SK-N-SH (cell line): ENCODE results near the gene COQ8B. TPM values are rescaled to one million over a fixed set of nuclear protein-coding genes. Genes with fewer than 3 reads are reported as not detected.

Experiments used
- CTCF ChIA-PET: fragments of 300-600, 350-600 bp; formaldehyde crosslinking; extraction: SDS; loops from one replicate; lab custom pipeline; 2021; lab: Yijun Ruan, JAX
- POLR2A ChIA-PET: fragments of 350-600 bp; sonication (Branson Sonifier 250); formaldehyde crosslinking; extraction: SDS; loops from one replicate; lab custom pipeline; 2020; ENCODE audit warnings: antibody characterized with exemption, inconsistent platforms; lab: Yijun Ruan, JAX
- DNase-seq: peaks from one replicate; pipeline ENCODE4 v3.0.0; 2012
- H2AFZ ChIP-seq: fragments of 200-600 bp; sonication (generic); 2 replicates; pipeline ENCODE4 v1.8.1; 2016; ENCODE audit warnings: antibody characterized with exemption, mild to moderate bottlenecking, low read depth
- H3F3A ChIP-seq: fragments of 200-600 bp; sonication (generic); replicated peaks from 2 replicates; pipeline ENCODE3; 2016; ENCODE audit warnings: antibody characterized with exemption, mild to moderate bottlenecking; ENCODE audit not compliant: insufficient read depth
- H3K27ac ChIP-seq, 2 experiments: fragments of 200-500 bp in 1 of 2; fragments of 200-600 bp in 1 of 2; sonication (Bioruptor generic) in 1 of 2; sonication (generic), shearing (Covaris generic) in 1 of 2; 2 replicates each; pipeline versions ENCODE4 v1.5.1 to v1.6.1; 2014 to 2016; ENCODE audit warnings: low read depth in 2 of 2, inconsistent platforms in 1 of 2, low read length in 1 of 2, mild to moderate bottlenecking in 1 of 2, mixed read lengths in 1 of 2
- H3K27me3 ChIP-seq: fragments of 200-600 bp; sonication (generic), shearing (Covaris generic); 2 replicates; pipeline ENCODE4 v1.6.1; 2016; ENCODE audit warnings: mixed run types; ENCODE audit not compliant: insufficient read depth
- H3K36me3 ChIP-seq, 2 experiments: fragments of 200-500 bp in 1 of 2; fragments of 200-600 bp in 1 of 2; sonication (Bioruptor generic) in 1 of 2; sonication (generic) in 1 of 2; replicated peaks in 1 of 2; 2 replicates each; pipeline versions ENCODE3 to v1.5.1; 2014 to 2016; ENCODE audit warnings: low read length in 1 of 2, mild to moderate bottlenecking in 1 of 2; ENCODE audit not compliant: insufficient read depth in 2 of 2, control insufficient read depth in 1 of 2
- H3K4me1 ChIP-seq, 2 experiments: fragments of 200-500 bp in 1 of 2; fragments of 200-600 bp in 1 of 2; sonication (Bioruptor generic) in 1 of 2; sonication (generic), shearing (Covaris generic) in 1 of 2; 2 replicates each; pipeline versions ENCODE4 v1.5.1 to v1.6.1; 2014 to 2016; ENCODE audit warnings: low read depth in 1 of 2, low read length in 1 of 2, mixed run types in 1 of 2; ENCODE audit not compliant: insufficient read depth in 2 of 2, control insufficient read depth in 1 of 2
- H3K4me2 ChIP-seq: fragments of 200-600 bp; sonication (generic), shearing (Covaris generic); 2 replicates; pipeline ENCODE4 v1.6.1; 2017; ENCODE audit warnings: mixed run types
- H3K4me3 ChIP-seq, 2 experiments: fragments of 200-500 bp in 1 of 2; fragments of 200-600 bp in 1 of 2; sonication (Bioruptor generic) in 1 of 2; sonication (generic), shearing (Covaris generic) in 1 of 2; 2 replicates each; pipeline versions ENCODE4 v1.5.1 to v1.8.1; 2014 to 2016; ENCODE audit warnings: low read depth in 2 of 2, inconsistent platforms in 1 of 2, low read length in 1 of 2, mild to moderate bottlenecking in 1 of 2, mixed read lengths in 1 of 2, moderate library complexity in 1 of 2
- H3K79me2 ChIP-seq: fragments of 200-600 bp; sonication (generic); 2 replicates; pipeline ENCODE4 v1.8.1; 2017; ENCODE audit warnings: mild to moderate bottlenecking; ENCODE audit not compliant: insufficient read depth
- H3K9ac ChIP-seq: fragments of 200-600 bp; sonication (generic); 2 replicates; pipeline ENCODE4 v1.6.1; 2017; ENCODE audit warnings: mixed run types
- H3K9me2 ChIP-seq: fragments of 200-600 bp; sonication (generic); 2 replicates; pipeline ENCODE4 v1.6.1; 2017; ENCODE audit warnings: mixed run types
- H3K9me3 ChIP-seq: fragments of 200-600 bp; sonication (generic); 2 replicates; pipeline ENCODE4 v1.6.1; 2017; ENCODE audit warnings: mixed run types, mild to moderate bottlenecking, moderate library complexity
- H4K20me1 ChIP-seq: fragments of 200-600 bp; sonication (generic); 2 replicates; pipeline ENCODE4 v1.6.1; 2017; ENCODE audit warnings: mild to moderate bottlenecking, mixed run types; ENCODE audit not compliant: insufficient read depth
- ELF1 ChIP-seq: IDR thresholded peaks from 2 replicates; pipeline ENCODE4 v1.4.0; 2012
- EP300 ChIP-seq, 2 experiments: IDR thresholded peaks; 2 replicates each; pipeline versions ENCODE4 v1.4.0 to v1.6.1; 2012; ENCODE audit warnings: borderline replicate concordance in 1 of 2, low read depth in 1 of 2, low read length in 1 of 2
- EZH2phosphoT487 ChIP-seq: fragments of 200-600 bp; sonication (generic); IDR thresholded peaks from 2 replicates; pipeline ENCODE4 v1.6.1; 2017; ENCODE audit warnings: low read depth, mixed run types, mild to moderate bottlenecking, antibody characterized with exemption, moderate library complexity, borderline replicate concordance
- FOSL2 ChIP-seq: IDR thresholded peaks from 2 replicates; pipeline ENCODE4 v1.4.0; 2012; ENCODE audit warnings: low read depth, mild to moderate bottlenecking, moderate library complexity, borderline replicate concordance
- FOXM1 ChIP-seq: IDR thresholded peaks from 2 replicates; pipeline ENCODE4 v1.4.0; 2012; ENCODE audit warnings: low read depth, mild to moderate bottlenecking
- JUND ChIP-seq: IDR thresholded peaks from 2 replicates; pipeline ENCODE4 v1.4.0; 2012
- MEF2A ChIP-seq: IDR thresholded peaks from 2 replicates; pipeline ENCODE4 v1.4.0; 2012; ENCODE audit warnings: low read depth, borderline replicate concordance
- MXI1 ChIP-seq: IDR thresholded peaks from 2 replicates; pipeline ENCODE4 v1.6.1; 2012; ENCODE audit warnings: mild to moderate bottlenecking, low read depth, low read length, improper control_type of control experiment
- NFIC ChIP-seq: IDR thresholded peaks from 2 replicates; pipeline ENCODE4 v1.4.0; 2012; ENCODE audit warnings: borderline replicate concordance
- NRF1 ChIP-seq: IDR thresholded peaks from 2 replicates; pipeline ENCODE4 v1.6.1; 2012; ENCODE audit warnings: low read depth, mild to moderate bottlenecking, low read length
- POLR2AphosphoS5 ChIP-seq: IDR thresholded peaks from 2 replicates; pipeline ENCODE4 v1.6.1; 2012; ENCODE audit warnings: low read depth, low read length
- SMC3 ChIP-seq: IDR thresholded peaks from 2 replicates; pipeline ENCODE4 v1.6.1; 2012; ENCODE audit warnings: low read depth, low read length, improper control_type of control experiment
- TCF12 ChIP-seq: IDR thresholded peaks from 2 replicates; pipeline ENCODE4 v1.4.0; 2012
- WGBS: methylation state at CpG from one replicate; pipeline ENCODE4 v1.1.6; 2017; ENCODE audit warnings: low lambda C conversion rate; 5-methylcytosine and 5-hydroxymethylcytosine counted together
- polyA plus RNA-seq, 3 experiments: library from polyadenylated mRNA; depleted of rRNA; stranded (reverse); fragments of >200 nt; gene quantifications; 2 replicates each; pipeline ENCODE4 v1.2.3, GENCODE V29; 2012
- TF ChIP-seq, protein P1 (sequence below): IDR thresholded peaks from 2 replicates; pipeline ENCODE4 v1.4.0; 2012; ENCODE audit warnings: low read depth, borderline replicate concordance
- TF ChIP-seq, protein P2 (sequence below): fragments of 200-600 bp; sonication (generic); IDR thresholded peaks from 2 replicates; pipeline ENCODE4 v1.6.1; 2017; ENCODE audit warnings: antibody characterized with exemption, mild to moderate bottlenecking, moderate library complexity
- TF ChIP-seq, protein P3 (sequence below): IDR thresholded peaks from 2 replicates; pipeline ENCODE4 v1.4.0; 2012; ENCODE audit warnings: low read depth, borderline replicate concordance
- TF ChIP-seq, protein P4 (sequence below): IDR thresholded peaks from 2 replicates; pipeline ENCODE4 v1.6.1; 2012; ENCODE audit warnings: mild to moderate bottlenecking, low read depth, low read length, moderate library complexity

COQ8B gene
- polyA plus RNA-seq, 1 of the 3 experiments (the other 2 are of a cell fraction): 43.8 TPM

- H4K20me1 ChIP-seq: peaks cover 5% of the 10 kb centered on the region
- H3K9ac ChIP-seq: no peak overlapping the region
- H3K4me1 ChIP-seq: peaks cover 9 to 18% of the 10 kb centered on the region in 2 experiments; a peak in 2 of 4 replicates
- H3K27me3 ChIP-seq: no peaks in the 10 kb centered on the region
- H3K9me2 ChIP-seq: no peaks in the 10 kb centered on the region
- H3K4me3 ChIP-seq: no peak overlapping the region
- H3F3A ChIP-seq: peaks cover 6% of the 10 kb centered on the region
- no peak for DNase-seq
- H3K4me2 ChIP-seq: no peak overlapping the region
- CTCF ChIA-PET: no interaction called here
- WGBS: 88% methylated on average over 4 of the region's 4 CpGs
- no peak overlapping the region for H2AFZ ChIP-seq
- TF ChIP-seq MXI1: no peak
- no peak for TF ChIP-seq ELF1
- TF ChIP-seq, protein P1, sequence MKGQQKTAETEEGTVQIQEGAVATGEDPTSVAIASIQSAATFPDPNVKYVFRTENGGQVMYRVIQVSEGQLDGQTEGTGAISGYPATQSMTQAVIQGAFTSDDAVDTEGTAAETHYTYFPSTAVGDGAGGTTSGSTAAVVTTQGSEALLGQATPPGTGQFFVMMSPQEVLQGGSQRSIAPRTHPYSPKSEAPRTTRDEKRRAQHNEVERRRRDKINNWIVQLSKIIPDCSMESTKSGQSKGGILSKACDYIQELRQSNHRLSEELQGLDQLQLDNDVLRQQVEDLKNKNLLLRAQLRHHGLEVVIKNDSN: no peak
- TF ChIP-seq, protein P2, sequence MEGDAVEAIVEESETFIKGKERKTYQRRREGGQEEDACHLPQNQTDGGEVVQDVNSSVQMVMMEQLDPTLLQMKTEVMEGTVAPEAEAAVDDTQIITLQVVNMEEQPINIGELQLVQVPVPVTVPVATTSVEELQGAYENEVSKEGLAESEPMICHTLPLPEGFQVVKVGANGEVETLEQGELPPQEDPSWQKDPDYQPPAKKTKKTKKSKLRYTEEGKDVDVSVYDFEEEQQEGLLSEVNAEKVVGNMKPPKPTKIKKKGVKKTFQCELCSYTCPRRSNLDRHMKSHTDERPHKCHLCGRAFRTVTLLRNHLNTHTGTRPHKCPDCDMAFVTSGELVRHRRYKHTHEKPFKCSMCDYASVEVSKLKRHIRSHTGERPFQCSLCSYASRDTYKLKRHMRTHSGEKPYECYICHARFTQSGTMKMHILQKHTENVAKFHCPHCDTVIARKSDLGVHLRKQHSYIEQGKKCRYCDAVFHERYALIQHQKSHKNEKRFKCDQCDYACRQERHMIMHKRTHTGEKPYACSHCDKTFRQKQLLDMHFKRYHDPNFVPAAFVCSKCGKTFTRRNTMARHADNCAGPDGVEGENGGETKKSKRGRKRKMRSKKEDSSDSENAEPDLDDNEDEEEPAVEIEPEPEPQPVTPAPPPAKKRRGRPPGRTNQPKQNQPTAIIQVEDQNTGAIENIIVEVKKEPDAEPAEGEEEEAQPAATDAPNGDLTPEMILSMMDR: no peak
- no peak for TF ChIP-seq SMC3
- TF ChIP-seq EZH2phosphoT487: no peak
- TF ChIP-seq NFIC: no peak
- TF ChIP-seq FOSL2: no peak
- no peak for TF ChIP-seq JUND
- TF ChIP-seq MEF2A: no peak
- TF ChIP-seq, protein P3, sequence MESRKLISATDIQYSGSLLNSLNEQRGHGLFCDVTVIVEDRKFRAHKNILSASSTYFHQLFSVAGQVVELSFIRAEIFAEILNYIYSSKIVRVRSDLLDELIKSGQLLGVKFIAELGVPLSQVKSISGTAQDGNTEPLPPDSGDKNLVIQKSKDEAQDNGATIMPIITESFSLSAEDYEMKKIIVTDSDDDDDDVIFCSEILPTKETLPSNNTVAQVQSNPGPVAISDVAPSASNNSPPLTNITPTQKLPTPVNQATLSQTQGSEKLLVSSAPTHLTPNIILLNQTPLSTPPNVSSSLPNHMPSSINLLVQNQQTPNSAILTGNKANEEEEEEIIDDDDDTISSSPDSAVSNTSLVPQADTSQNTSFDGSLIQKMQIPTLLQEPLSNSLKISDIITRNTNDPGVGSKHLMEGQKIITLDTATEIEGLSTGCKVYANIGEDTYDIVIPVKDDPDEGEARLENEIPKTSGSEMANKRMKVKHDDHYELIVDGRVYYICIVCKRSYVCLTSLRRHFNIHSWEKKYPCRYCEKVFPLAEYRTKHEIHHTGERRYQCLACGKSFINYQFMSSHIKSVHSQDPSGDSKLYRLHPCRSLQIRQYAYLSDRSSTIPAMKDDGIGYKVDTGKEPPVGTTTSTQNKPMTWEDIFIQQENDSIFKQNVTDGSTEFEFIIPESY: no peak
- POLR2A ChIA-PET: no interaction called here
- H3K9me3 ChIP-seq: no peaks in the 10 kb centered on the region
- peaks cover 15% of the 10 kb centered on the region for H3K79me2 ChIP-seq
- H3K27ac ChIP-seq: no peak overlapping the region
- H3K36me3 ChIP-seq: peaks cover 5 to 24% of the 10 kb centered on the region in 2 experiments
Measured at GRCh38 chr19:40693896-40694295, 22.8 kb downstream of the COQ8B start.

GRCh38 chr19:40693150-40693788, 23.4 kb downstream of the COQ8B start:
- no peak overlapping the region; a peak in 1 of 4 replicates for H3K27ac ChIP-seq
- H2AFZ ChIP-seq: no peak overlapping the region
- 92% methylated on average over 8 of the region's 11 CpGs for WGBS
- no peak for DNase-seq
- peaks cover 9 to 22% of the 10 kb centered on the region in 2 experiments; a peak in 2 of 4 replicates for H3K4me1 ChIP-seq
- peaks cover 6% of the 10 kb centered on the region for H3F3A ChIP-seq
- H3K79me2 ChIP-seq: peaks cover 21% of the 10 kb centered on the region
- no peak overlapping the region for H3K9ac ChIP-seq
- ChIA-PET CTCF (no interaction called here), POLR2A (no interaction called here)
- H3K4me3 ChIP-seq: no peak overlapping the region
- H3K9me2 ChIP-seq: no peaks in the 10 kb centered on the region
- H4K20me1 ChIP-seq: peaks cover 11% of the 10 kb centered on the region
- no peaks in the 10 kb centered on the region for H3K27me3 ChIP-seq
- H3K4me2 ChIP-seq: no peak overlapping the region
- H3K9me3 ChIP-seq: no peaks in the 10 kb centered on the region
- H3K36me3 ChIP-seq: peaks cover 2 to 24% of the 10 kb centered on the region in 2 experiments
- TF ChIP-seq, protein P3: no peak
- TF ChIP-seq EP300 (IDR thresholded peaks at IDR 0.05; ENCODE audit: borderline replicate concordance in 1 of 2, low read depth in 1 of 2, low read length in 1 of 2): no peak
- no peak for TF ChIP-seq POLR2AphosphoS5
- TF ChIP-seq EZH2phosphoT487: no peak
- TF ChIP-seq NRF1: no peak
- TF ChIP-seq NFIC: no peak
- TF ChIP-seq JUND: no peak
- TF ChIP-seq, protein P4, sequence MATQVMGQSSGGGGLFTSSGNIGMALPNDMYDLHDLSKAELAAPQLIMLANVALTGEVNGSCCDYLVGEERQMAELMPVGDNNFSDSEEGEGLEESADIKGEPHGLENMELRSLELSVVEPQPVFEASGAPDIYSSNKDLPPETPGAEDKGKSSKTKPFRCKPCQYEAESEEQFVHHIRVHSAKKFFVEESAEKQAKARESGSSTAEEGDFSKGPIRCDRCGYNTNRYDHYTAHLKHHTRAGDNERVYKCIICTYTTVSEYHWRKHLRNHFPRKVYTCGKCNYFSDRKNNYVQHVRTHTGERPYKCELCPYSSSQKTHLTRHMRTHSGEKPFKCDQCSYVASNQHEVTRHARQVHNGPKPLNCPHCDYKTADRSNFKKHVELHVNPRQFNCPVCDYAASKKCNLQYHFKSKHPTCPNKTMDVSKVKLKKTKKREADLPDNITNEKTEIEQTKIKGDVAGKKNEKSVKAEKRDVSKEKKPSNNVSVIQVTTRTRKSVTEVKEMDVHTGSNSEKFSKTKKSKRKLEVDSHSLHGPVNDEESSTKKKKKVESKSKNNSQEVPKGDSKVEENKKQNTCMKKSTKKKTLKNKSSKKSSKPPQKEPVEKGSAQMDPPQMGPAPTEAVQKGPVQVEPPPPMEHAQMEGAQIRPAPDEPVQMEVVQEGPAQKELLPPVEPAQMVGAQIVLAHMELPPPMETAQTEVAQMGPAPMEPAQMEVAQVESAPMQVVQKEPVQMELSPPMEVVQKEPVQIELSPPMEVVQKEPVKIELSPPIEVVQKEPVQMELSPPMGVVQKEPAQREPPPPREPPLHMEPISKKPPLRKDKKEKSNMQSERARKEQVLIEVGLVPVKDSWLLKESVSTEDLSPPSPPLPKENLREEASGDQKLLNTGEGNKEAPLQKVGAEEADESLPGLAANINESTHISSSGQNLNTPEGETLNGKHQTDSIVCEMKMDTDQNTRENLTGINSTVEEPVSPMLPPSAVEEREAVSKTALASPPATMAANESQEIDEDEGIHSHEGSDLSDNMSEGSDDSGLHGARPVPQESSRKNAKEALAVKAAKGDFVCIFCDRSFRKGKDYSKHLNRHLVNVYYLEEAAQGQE: no peak
- no peak for TF ChIP-seq FOXM1
- no peak for TF ChIP-seq TCF12
